Stimulated activated CD8-positive, alpha-beta memory T cell treated with anti-CD3 and anti-CD28 coated beads, Interleukin-12 subunit alpha, Interleukin-12 subunit beta, amount 100 ng/mL, for 4 hours (primary cell): ENCODE results near the gene TMEM204.

Experiments
- DNase-seq: peaks from one replicate; pipeline ENCODE4 v3.0.0-alpha.2; 2020; ENCODE audit warnings: low read depth

The TMEM204 gene

DNA sequence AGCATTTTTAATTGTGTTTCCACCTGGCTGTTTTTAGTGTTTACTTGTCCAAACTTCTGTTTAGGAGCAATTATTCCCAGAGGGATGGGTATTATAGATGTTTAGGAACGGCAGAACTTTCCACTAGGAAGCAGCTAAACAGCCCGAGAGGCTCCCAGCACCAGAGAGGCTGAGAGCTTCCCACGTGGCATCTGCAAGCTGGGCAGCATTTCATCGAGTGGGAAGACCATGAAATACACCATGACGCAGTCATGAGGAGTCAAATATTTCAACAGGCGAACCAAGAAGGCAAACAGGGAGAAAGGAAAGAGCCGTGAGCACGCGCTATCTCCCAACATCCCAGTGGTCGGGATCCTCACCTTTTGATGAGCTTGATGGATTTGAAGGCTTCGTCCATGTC lies 24.1 kb downstream of the TMEM204 start:
- no peak for DNase-seq

DNA sequence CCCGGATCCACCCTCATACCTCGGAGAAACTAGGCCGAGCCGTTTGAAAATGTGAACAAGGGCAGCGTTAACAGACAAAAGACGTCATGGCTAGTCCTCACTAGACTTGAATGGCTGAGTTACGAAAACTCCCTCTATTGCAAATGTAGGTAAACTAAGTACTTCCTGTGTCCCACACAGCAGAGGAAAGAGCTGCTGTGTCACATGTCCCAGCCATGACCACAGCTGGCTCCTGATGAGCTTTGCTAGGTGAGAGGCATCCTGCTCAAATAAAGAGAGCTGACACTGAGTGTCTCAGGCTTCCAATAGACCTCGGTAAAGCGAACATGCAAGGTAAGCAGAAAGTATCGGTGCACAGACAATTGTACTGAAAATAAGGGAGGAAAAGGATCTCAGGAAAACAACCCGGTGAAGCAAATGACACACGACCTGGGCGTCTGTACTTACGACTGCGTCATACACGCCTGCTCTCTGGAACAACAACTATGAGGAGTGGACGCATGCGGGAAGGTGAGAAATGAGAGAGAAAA lies 26.0 kb downstream of the TMEM204 start:
- no peak for DNase-seq

DNA sequence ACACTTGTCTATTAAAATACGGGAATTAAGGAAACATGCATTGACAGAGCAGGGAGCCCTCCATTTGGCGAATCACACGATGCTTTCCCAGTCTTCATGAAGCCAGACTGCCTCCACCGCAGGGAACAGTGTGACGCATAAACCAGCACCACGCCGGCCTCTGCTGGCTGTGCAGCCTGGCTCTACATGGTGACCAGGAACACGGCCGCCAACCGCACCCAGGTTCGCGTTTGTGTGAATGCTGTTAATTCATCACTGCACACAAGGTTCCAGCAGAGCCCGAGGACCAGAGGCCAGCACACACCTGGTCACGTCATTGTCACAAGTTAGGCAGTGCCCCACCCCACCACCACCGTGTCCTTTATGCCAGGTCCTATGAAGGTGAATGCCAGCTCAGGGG lies 26.7 kb downstream of the TMEM204 start:
- no peak for DNase-seq

DNA sequence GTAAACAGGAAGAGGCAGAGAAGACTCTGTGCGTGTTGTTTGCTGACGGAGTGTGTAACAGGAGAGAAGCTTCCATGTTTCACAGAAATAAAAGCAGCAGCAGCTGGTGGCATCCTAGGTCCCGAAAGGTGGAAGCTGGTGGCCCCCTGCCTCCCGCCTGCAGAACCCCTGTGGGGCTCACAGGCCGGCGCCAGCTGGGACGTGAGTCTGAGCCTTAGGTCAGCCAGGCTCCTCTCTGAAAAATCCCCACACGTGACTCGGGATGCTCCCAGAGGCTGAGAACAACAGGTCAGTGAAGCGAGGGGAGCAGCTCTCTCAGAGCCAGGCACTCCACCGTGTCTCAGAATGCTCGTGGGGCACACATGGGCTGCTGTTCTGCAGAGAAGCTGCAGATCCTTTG lies 27.4 kb downstream of the TMEM204 start:
- no peak for DNase-seq

DNA sequence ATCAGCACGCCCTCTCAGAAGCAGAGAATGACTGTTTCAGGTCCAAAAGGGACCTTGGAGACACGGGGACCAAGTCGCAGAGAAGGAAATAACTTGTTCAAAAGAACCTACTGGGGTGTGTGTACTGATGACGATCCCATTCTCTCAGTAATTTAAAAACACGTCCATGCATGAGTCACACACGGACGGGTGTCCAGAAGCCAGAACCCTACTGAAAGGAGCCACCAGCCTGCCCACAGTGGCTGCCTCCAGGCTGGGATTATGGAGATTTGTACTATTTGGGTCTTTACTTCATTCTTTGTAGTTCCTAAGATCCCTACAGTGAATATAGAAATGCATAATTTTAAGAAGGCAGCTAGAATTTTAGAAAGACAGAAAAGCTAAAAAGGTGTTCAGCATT lies 27.8 kb downstream of the TMEM204 start:
- no peak for DNase-seq

DNA sequence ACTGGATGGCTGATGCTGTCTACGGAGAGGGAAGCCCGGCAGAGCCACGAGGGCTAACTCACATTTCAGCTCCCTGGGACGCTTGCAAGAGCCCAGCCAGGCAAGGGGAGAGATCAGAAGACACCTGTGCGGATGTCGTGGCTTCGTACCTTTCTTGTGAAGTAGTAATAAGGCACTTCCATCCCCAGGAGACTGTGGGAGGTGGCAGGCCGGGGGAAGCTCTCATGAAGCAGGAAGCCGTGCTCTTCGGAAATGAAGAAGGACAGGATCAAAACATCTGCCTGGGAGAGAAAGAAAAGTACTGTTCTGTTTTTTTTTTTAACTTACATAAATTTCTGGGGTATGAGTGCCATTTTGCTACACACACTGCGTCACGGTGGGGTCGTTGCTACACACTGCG lies 28.4 kb downstream of the TMEM204 start:
- no peak for DNase-seq

DNA sequence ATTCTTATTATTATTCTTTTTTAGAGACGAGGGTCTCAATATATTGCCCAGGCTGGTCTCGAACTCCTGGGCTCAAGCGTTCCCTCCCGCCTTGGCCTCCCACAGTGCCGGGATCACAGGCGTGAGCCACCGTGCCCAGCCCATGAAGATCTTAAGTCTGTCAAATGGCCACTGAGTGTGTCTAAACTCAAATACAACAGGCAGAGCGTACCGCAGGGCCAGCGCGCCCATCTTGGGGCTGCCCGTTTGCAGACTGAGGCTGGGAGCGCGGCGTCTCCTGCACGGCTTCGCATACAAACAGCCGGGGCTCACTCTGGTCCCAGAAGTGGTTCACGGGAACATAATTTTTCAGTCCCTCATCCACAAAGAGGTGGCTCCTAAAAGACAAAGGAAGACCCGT lies 30.3 kb downstream of the TMEM204 start:
- no peak for DNase-seq

DNA sequence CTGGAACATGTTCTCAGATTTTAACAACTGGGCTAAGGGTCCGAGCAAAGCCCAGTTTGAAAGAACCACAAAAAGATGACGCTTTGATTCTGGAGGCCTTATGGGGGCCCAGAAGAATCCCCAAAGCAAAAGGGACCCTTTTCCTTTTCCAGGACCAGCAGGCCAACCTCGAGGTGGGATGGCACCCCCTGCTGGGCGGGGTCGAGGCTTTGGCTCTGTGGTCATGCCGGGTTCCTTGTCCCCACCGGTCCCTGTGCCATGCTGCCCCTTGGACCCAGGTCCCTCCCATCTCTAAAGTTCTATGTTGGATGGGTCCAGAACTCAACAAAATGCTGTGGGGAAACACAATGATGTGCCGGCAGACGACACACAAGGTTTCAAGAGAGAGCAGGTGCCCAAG lies 30.9 kb downstream of the TMEM204 start:
- DNase-seq: no peak

DNA sequence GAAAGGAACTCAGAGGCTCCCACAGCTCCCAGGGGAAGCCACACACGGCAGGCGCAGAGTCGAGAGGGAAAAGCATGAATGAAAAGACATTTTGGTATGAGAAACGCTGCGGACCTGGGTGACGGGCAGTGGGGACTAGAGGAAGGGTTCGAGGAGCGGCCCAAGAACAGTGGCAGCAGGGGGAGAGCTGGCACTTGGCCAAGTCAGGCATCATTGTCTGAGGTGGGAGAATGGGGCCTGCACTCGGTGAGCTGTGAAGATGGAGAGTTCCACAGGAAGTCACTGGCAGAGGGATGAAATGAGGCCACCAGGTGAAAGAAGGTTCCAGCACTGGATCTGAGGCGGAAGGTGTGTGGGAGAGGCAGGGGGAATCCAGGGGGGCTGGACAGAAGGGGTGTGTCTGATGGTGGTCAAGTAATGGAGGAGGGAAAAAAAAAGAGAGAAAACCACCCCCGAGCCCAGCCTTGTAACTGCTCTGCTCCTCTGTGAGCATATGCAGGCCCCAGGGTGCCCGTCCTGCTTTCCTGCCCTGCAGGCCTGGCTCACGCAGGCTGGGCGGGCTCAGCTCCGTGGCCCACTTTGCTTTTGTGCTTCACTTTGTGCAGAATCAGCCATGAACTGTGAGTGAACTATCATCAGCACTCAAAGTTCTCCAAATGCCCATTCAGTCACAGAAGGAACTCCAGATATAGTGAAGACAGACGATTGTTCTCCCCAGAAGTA lies 31.8 kb downstream of the TMEM204 start:
- no peak for DNase-seq

DNA sequence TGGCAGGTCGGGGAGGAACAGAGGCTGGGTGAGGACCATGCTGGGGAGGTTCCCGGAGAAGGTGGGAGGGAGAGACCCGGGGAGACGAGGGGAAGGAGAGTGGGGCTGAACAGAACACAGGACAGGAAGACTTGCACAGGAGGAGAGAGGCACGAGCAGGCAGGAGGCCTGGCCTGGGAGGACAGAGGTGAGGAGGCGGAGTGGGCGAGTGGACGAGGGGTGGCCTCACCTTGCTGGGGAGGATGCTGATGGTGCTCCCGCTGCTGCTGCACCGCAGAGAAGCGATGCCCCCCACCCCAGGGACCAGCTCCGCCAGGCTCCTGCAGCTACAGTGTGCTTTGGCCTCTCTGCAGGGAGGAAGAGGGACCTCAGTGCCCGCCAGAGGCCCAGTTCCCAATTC lies 34.5 kb downstream of the TMEM204 start:
- no peak for DNase-seq

DNA sequence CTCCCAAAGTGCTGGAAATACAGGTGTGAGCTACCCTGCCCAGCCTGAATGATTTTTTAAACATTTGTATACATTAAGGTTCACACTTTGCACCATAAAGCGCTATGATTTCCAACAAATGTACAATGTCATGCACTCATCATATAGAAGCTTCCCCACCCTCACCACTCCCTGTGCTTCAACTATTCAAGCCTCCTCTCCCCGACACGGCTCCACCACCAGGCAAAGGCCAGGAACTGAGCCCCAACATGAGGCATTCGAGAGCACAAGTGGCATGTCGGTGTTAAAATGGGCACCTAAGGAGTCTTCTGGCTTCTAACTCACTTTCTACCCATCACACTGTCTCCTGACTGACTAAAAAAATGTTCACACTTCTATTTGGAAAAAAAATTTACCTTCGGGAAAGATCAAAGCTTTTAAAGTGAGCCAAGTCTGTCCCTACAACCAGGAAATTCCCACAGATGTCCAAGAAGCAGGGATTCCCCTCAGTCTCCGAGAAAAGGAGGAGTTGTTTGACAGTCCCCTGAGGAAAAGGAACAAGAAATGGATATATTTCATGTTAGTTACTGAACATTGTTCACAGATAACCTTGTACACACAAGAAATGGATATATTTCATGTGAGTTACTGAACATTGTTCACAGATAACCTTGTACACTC lies 37.7 kb downstream of the TMEM204 start:
- DNase-seq: no peak

DNA sequence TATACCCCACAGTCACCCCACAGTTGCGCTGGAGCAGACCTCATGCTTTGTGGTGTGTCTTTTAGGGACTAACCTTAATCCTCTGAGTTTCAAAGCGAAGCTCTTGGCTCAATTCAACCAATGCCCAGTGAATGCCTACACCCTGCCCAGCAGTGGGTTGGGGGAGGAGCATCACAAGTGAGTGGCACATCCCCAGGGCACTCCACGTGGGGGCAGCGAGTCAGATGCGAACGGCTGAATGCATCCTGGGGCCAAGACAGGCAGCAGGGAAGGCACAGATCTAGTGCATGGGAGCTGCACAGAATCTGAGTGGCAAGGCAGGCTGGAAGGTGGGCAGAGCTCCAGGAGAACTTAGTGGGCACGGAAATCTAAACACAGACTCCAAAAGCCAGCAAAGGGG lies 39.2 kb downstream of the TMEM204 start:
- no peak for DNase-seq

DNA sequence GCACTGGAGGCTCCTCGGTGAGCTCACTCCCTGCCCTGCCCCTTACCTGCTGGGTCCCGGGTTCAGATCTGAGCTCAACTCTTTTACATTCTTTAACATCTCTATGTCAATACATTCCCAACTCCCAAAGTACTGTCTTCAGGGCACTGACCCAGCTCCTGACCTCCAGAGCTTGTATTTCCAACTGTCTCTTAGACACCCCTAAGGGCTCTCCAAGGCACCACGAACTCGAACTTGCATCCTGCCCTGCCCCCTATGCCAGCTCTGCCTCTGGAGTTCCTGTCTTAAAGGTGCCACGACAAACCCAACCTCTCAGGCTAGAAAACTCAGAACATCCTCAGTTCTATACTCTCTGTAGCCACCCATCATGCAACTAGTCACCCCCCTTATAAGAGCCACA lies 39.8 kb downstream of the TMEM204 start:
- DNase-seq: no peak

DNA sequence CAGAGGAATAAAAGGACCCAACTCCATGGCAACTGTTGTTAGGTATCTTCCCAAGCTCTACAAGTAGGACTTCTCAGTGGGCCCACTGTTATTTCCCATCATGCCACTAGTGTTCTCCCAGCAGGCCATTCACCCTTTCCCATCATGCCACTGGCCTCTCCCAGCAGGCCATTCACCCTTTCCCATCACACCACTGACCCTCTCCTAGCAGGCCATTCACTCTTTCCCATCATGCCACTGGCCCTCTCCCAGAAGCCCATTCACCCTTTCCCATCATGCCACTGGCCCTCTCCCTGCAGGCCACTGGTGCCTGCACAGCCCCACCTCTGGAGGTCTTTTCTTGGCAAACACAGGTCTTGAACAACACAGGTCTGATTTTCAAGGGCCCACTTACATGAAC lies 42.1 kb downstream of the TMEM204 start:
- DNase-seq: no peak

DNA sequence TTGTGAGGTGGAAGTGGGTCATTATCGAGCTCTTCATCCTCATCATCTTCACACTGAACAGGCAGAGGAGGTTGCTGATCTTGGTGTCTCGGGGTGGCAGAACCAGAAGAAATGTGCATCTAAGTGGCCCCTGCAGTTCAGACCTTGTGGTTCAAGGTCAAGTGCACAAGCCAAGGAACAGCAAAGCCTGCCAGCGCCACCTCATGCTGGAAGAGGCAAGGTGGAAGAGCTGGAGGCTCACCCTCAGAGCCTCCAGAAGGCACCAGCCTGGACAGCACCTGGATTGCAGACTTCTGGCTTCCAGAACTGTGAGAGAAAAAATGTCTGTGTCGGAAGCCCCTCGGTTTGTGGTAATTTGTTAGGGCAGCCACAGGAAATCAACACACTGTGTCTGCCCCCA lies 45.7 kb downstream of the TMEM204 start:
- no peak for DNase-seq

DNA sequence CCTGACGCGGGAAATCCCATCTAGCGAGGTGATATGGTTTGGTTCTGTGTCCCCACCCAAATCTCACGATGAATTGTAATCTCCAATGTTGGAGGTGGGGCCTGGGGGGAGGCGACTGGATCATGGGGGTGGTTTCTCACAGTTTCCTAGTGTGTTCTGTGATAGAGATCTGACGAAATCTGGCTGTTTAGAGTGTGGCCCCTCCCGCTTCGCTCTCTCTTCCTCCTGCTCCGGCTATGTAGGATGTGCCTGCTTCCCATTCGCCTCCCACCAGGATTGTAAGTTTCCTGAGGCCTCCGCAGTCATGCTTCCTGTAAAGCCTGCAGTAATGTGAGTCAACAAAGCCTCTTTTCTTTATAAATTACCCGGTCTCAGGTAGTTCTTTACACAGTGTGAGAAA lies 46.8 kb downstream of the TMEM204 start:
- DNase-seq: no peak

DNA sequence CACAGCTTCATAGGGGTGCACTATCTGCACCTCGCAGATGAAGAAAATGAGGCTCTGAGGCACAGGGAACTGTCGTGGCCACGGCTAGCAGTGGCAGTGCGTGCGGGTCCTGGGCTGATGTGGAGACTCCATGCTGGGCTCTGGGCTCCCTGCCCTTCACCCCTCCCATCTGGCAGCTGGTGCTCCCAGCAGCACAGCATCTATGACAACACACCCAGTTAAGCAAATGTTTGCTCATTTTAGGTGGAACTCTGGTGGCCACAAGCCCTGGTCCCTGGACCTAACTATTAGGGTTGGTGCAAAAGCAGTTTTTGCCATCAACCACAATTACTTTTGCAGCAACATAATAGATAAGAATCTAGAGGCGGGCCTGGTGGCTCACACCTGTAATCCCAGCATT lies 47.5 kb downstream of the TMEM204 start:
- DNase-seq: no peak

DNA sequence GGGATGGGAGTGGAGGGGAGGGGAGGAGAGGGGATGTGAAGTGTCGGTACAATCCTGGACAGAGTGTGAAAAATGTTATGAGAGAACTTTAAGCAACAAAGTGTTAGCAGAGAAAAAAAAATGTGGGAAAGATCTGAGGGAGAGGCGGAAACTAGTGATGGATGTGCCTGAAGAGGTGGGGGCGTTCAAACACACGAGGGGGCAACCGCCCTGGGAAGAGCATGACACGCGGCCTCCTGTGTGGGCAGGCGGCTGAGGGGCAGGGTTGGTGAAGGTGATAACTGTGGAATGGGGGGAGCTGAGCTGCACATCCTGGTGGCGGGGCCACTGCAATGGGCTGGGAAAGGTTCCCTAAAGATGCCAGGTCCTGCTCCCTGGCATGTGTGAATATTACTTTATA lies 48.3 kb downstream of the TMEM204 start:
- no peak for DNase-seq

DNA sequence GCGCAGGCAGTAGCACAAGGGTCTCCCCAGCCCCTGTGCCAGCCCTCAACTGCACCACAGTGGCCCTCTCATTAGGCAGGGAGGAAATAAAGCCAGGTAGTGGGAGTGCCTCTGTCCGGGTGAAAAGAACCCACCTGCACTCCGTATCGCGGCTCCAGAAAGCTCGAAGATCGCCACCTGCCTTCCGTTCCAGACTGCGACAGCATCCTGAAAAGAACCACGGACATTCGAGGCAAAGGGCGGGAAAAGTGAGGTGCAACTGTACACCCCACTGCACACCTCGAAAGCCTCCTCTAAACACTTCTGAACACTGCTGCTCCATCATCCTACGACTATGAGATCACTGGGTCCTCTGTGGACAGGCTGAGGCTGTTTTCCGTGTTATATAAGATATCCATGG lies 49.7 kb downstream of the TMEM204 start:
- no peak for DNase-seq

DNA sequence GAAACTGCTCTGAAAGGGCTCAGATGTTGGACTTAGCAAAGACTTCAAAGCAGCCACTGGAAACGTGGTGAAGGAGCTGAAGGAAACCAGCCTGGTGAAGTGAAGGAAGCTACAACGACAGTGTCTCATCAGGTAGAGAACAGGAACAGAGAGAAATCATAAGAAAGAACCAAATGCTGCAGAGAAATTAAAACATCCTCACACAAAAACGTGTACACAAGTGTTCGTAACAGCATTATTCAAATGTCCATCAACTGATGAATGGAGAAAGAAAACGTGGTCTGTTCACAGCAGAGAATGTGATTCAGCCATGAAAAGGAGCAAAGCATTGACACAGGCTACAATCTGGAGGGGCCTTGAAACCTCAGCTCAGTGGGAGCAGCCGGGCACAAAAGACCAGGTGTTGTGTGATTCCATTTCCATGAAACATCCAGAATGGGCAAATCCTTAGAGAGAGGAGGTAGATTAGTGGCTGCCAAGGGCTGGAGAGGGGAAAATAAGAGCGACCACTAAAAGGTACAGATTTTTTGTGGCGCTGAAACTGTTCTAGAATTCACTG lies 51.5 kb downstream of the TMEM204 start:
- no peak for DNase-seq

DNA sequence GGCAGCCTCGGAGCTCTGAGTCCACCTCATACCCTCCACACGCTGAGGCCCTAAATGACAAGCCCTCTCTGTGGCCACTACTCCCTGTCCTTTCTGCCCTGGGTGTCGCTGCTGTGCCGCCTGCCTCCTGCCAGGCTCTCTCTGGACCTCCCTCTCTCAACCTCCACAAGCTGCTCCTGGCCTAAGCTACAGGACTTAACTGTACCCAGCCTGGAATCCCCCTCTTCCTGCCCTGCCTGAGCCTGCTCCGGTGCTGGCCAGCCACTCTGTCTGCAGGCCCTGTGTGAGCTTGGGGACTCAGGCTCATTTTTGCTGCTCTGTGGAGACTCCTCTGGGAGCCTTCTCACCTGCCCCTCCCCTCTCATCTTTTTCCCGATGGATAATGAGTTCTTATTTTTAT lies 56.9 kb downstream of the TMEM204 start:
- no peak for DNase-seq

DNA sequence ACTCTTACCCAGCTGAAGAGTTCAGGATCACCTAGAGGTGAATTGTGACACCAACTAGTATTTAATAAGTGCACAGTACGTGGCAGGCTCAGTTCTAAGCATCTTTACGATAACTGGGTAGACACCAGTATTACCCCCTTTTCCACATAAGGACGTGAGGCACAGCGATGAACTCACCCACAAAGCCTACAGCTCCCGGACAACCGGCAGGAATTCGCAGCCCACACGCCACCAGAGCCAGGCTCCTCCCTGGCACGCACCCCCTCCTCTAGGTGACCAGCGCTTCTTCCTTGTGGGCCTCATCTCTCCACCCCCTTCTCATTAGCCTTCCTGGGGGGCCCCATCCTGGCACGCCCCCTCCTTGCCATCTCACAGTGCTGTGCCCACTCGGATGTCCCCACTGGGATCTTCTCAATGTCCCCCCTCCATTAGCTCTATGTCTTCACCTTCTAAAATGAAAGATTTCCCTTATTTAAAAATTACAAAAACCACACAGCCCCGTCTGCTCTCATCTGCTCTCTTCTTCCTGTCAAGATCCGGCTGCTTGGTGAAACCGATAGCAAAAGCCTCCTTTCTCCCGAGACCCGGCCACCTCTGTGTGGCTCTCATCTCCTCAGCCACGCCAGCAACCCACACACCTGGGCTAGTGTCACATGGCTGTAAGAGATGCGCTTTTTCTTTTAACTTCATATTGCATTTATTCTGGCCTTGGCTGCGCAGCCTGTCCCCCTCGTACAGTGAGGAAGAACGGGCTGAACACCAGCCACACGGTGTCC lies 57.7 kb downstream of the TMEM204 start:
- DNase-seq: no peak

DNA sequence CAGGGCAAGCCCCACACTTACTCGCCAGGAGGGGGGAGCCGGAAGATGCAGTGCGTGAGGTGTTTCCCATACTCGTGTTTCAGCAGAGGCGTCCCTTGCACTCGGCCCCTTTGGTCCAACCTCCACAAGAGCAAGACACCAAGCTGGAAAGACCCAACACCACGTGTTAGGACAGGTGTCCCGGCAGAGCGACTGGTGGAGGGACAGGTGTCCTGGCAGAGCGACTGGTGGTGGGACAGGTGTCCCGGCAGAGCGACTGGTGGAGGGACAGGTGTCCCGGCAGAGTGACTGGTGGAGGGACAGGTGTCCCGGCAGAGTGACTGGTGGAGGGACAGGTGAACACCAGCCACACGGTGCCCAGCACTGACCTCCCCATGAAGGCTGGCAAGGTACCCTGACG lies 59.0 kb downstream of the TMEM204 start:
- DNase-seq: no peak
